Neural crest cell (in vitro differentiated cells): Measurements from ENCODE around the gene GLCCI1. TPM values are rescaled to one million over a fixed set of nuclear protein-coding genes. Genes with fewer than 3 reads are reported as not detected.

ENCODE experiments used
- DNase-seq: peaks from one replicate; pipeline ENCODE4 v3.0.0; 2021; ENCODE audit warnings: low read depth, mixed read lengths, low spot score
- H3K27ac Mint-ChIP-seq: one replicate; pipeline ENCODE4 v1.8.0; 2021; ENCODE audit warnings: mild to moderate bottlenecking, mixed read lengths; ENCODE audit not compliant: unreplicated experiment
- H3K27me3 Mint-ChIP-seq: 2 replicates; pipeline ENCODE4 v1.8.0; 2021; ENCODE audit warnings: low read depth, mild to moderate bottlenecking, mixed read lengths
- H3K36me3 Mint-ChIP-seq: 2 replicates; pipeline ENCODE4 v1.8.0; 2021; ENCODE audit warnings: low read depth, mild to moderate bottlenecking, mixed read lengths
- H3K4me1 Mint-ChIP-seq: 2 replicates; pipeline ENCODE4 v1.8.0; 2021; ENCODE audit warnings: mixed read lengths
- H3K4me3 Mint-ChIP-seq: one replicate; pipeline ENCODE4 v1.8.0; 2021; ENCODE audit warnings: mild to moderate bottlenecking, mixed read lengths
- H3K9me3 Mint-ChIP-seq: 2 replicates; pipeline ENCODE4 v1.8.0; 2021; ENCODE audit warnings: mixed read lengths
- total RNA-seq: library from RNA; stranded (reverse); gene quantifications from 2 replicates; pipeline ENCODE4 v1.2.1, GENCODE V29; 2021
- TF ChIP-seq, protein P1 (sequence below): fragments of 200-600 bp; sonication (generic); conservative IDR thresholded peaks from 2 replicates; pipeline ENCODE4 v1.5.0; 2021; ENCODE audit warnings: antibody characterized with exemption, mild to moderate bottlenecking

GLCCI1 gene
- total RNA-seq, 1 donor from 2014 or later = 29.2 TPM

DNA sequence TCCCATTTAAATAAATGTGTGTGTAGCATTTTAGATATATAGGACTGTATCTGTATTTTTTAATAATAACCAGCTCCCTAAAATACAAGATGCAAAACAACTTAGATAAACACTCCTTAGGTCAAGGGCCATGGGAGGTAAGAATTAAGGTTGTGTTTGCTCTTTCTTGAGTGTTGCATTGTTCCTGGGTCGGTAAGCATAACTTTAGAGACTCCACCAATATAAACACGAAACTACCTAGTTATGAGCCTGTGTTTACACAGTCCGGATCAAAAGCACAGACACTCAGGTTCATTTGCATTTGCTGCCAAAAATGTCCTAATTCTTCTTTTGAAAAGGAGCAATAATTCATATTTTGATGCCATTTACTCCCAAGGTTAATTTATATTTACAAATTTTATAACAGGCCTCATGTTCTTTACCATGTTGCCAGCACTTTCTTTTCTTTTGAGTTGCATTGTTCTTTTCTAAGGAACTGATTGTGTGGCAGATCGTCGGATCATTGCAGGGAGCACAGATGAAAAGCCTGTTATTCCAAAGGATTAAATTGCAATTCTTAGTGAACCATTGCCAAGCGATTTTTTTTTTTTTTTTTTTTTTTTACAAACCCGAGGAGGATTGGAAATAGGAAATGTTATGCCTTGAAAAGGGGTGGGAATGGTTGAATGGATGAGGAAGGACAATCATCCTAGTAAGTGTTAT, 45.8 kb upstream of the GLCCI1 start:
- no peak for DNase-seq
- H3K4me3 Mint-ChIP-seq = no peak overlapping the region
- TF ChIP-seq, protein P1, sequence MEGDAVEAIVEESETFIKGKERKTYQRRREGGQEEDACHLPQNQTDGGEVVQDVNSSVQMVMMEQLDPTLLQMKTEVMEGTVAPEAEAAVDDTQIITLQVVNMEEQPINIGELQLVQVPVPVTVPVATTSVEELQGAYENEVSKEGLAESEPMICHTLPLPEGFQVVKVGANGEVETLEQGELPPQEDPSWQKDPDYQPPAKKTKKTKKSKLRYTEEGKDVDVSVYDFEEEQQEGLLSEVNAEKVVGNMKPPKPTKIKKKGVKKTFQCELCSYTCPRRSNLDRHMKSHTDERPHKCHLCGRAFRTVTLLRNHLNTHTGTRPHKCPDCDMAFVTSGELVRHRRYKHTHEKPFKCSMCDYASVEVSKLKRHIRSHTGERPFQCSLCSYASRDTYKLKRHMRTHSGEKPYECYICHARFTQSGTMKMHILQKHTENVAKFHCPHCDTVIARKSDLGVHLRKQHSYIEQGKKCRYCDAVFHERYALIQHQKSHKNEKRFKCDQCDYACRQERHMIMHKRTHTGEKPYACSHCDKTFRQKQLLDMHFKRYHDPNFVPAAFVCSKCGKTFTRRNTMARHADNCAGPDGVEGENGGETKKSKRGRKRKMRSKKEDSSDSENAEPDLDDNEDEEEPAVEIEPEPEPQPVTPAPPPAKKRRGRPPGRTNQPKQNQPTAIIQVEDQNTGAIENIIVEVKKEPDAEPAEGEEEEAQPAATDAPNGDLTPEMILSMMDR = no peak
- no peaks in the 10 kb centered on the region for H3K27me3 Mint-ChIP-seq
- H3K36me3 Mint-ChIP-seq = peaks cover 4% of the 10 kb centered on the region
- no peak overlapping the region for H3K27ac Mint-ChIP-seq
- H3K9me3 Mint-ChIP-seq = no peaks in the 10 kb centered on the region
- peaks cover 23% of the 10 kb centered on the region for H3K4me1 Mint-ChIP-seq

DNA sequence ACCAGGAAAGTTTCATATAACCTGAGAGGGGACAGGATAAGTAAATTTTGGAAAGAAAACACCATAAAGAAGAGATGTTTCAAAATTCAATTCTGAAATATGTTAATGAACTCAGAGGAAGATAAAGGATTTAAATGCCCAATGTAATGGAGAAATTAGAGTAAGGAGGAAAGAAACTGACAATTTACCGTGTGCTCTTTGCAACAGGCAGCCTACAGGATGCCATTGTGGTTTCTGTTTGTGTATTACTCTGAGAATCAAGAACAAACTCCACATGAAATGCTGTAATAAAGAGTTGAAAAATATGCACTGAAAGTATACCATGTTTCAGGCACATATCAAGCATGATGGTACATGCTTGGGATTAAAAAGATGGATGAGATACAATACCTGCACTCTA, 44.8 kb upstream of the GLCCI1 start:
- Mint-ChIP-seq H3K9me3 (no peaks in the 10 kb centered on the region), H3K27me3 (no peaks in the 10 kb centered on the region), H3K36me3 (peaks cover 4% of the 10 kb centered on the region), H3K4me3 (no peak overlapping the region), H3K4me1 (peaks cover 23% of the 10 kb centered on the region), H3K27ac (no peak overlapping the region)
- TF ChIP-seq, protein P1 = no peak
- DNase-seq = no peak

DNA sequence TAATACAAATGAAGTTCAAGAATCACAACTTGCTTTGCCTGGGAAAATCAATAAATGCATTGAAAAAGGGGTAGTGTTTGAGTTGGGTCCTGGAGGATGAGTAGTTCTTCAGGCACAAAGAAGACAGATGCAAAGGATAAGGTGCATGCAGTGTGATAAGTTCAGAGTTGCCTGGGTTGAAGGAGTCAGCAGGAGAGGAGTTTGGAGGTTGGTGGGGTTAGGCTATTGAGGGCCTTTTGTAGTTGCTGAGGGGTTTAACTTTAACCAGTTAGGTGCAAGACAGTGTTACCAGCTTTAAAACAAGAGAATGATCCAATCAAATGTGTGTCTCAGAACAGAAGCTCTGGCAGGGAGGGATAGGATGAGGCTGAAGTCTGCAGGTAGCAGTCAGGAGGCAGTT, 44.3 kb upstream of the GLCCI1 start:
- Mint-ChIP-seq H3K27me3 (no peaks in the 10 kb centered on the region), H3K36me3 (peaks cover 4% of the 10 kb centered on the region), H3K4me1 (peaks cover 23% of the 10 kb centered on the region), H3K4me3 (no peak overlapping the region), H3K27ac (no peak overlapping the region), H3K9me3 (no peaks in the 10 kb centered on the region)
- no peak for DNase-seq
- TF ChIP-seq, protein P1 = no peak

DNA sequence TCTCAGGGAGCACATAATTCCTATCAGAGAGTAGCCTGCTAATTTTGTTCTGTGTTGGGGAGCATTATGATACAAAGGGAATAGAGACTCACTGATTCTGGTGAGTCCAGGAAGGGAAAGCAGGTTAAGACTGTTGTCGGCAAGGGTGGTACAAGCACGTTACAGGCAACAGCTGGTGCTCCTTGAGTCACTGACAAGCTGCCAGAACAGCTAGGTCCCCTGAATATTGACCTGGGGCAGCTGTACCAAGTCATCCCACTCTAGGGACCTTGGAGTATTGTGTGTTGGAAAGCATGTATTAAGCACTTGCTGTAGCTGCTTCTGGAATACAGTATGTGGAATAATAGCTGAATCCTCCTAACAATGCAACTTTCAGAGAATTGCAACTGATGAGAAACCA, 37.0 kb upstream of the GLCCI1 start:
- no peaks in the 10 kb centered on the region for H3K9me3 Mint-ChIP-seq
- H3K27me3 Mint-ChIP-seq = no peaks in the 10 kb centered on the region
- H3K4me1 Mint-ChIP-seq = no peaks in the 10 kb centered on the region
- TF ChIP-seq, protein P1 = no peak
- H3K36me3 Mint-ChIP-seq = no peaks in the 10 kb centered on the region
- no peak for DNase-seq
- no peak overlapping the region for H3K4me3 Mint-ChIP-seq
- no peak overlapping the region for H3K27ac Mint-ChIP-seq

DNA sequence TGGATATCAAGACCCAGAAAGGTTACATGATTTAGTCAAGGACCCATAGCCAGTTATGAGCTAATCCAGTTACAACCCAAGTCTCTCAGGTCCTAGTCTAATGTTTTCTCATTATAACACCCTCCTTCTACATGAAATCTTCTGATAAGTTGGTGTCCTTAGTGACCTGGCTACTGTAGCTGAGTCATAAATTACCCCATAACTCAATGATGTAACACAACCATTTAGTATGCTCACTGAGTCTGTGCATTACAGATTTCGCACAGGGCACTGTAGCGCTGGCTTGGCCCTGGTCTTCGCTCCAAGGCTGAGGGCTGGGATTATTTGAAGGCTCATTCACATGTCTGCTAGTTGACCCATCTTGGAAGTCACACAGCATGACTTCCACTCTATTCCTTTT, 36.0 kb upstream of the GLCCI1 start:
- Mint-ChIP-seq H3K36me3 (no peaks in the 10 kb centered on the region), H3K27me3 (no peaks in the 10 kb centered on the region), H3K4me1 (no peaks in the 10 kb centered on the region), H3K4me3 (no peak overlapping the region), H3K27ac (no peak overlapping the region), H3K9me3 (no peaks in the 10 kb centered on the region)
- TF ChIP-seq, protein P1 = no peak
- DNase-seq = no peak
